Calu3 (cell line): ENCODE measurements around the gene DCLK2. TPM values are rescaled to one million over a fixed set of nuclear protein-coding genes. Genes with fewer than 3 reads are reported as not detected.

Source experiments
- BruUV-seq: library from RNA; stranded (reverse); fragments of 400-500 nt; replicated peaks from 2 replicates; lab custom pipeline; 2021; lab: Mats Ljungman, UMichigan
- CTCF ChIA-PET: fragments of 300-600 bp; sonication (Branson Sonifier 250); formaldehyde crosslinking; loops from one replicate; lab custom pipeline; 2022; ENCODE audit warnings: antibody characterized with exemption; lab: Charles Lee
- DNase-seq: peaks from one replicate; pipeline ENCODE4 v3.0.0; 2022
- H3K27ac Mint-ChIP-seq: one replicate; pipeline ENCODE4 v1.8.0; 2022; ENCODE audit warnings: mixed read lengths; ENCODE audit not compliant: unreplicated experiment
- H3K27me3 Mint-ChIP-seq: one replicate; pipeline ENCODE4 v1.8.0; 2022; ENCODE audit warnings: mixed read lengths; ENCODE audit not compliant: unreplicated experiment
- H3K36me3 Mint-ChIP-seq: one replicate; pipeline ENCODE4 v1.8.0; 2022; ENCODE audit warnings: mild to moderate bottlenecking, moderate library complexity, mixed read lengths; ENCODE audit not compliant: insufficient read depth, unreplicated experiment
- H3K4me1 Mint-ChIP-seq: one replicate; pipeline ENCODE4 v1.8.0; 2022; ENCODE audit warnings: mild to moderate bottlenecking, low read depth, mixed read lengths; ENCODE audit not compliant: unreplicated experiment
- H3K4me3 Mint-ChIP-seq: one replicate; pipeline ENCODE4 v1.8.0; 2022; ENCODE audit warnings: mild to moderate bottlenecking, low read depth, moderate library complexity, mixed read lengths; ENCODE audit not compliant: unreplicated experiment
- H3K9me3 Mint-ChIP-seq: one replicate; pipeline ENCODE4 v1.8.0; 2022; ENCODE audit warnings: low read depth, mixed read lengths; ENCODE audit not compliant: unreplicated experiment
- intact Hi-C: fragments of 100-400 bp; cut with micrococcal nuclease; formaldehyde crosslinking; loops from one replicate; pipeline ENCODE4 v1.10.0; 2022; ENCODE audit not compliant: unreplicated experiment
- total RNA-seq: library from RNA; stranded (reverse); gene quantifications from 2 replicates; pipeline ENCODE4 v1.2.3, GENCODE V29; 2022
- TF ChIP-seq, protein P1 (sequence below): fragments of 200-600 bp; IDR thresholded peaks from one replicate; pipeline ENCODE4 v1.8.0; 2022; ENCODE audit warnings: antibody characterized with exemption; ENCODE audit not compliant: unreplicated experiment

Gene DCLK2
- total RNA-seq, 1 experiment from 2014 or later, result 0.31 TPM

DNA sequence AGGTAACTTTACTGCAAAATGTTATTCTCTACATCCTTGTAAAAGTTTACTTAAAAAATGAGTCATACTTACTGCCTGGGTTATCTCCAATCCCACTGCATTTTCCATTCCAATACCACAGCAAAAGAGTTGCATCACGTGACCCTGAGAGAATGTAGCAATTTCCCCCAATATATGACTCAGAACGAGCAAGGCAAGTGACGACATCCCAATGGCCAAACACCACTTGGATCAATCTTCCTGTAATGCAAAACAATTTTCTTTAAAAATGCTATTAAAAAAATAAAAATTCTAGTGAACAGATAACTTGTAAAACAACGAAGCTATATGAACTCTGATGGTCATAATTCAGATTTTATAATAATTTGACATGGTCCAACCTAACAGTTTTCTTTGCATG is 224.3 kb downstream of the DCLK2 start:
- no TSS peak for BruUV-seq
- TF ChIP-seq, protein P1, sequence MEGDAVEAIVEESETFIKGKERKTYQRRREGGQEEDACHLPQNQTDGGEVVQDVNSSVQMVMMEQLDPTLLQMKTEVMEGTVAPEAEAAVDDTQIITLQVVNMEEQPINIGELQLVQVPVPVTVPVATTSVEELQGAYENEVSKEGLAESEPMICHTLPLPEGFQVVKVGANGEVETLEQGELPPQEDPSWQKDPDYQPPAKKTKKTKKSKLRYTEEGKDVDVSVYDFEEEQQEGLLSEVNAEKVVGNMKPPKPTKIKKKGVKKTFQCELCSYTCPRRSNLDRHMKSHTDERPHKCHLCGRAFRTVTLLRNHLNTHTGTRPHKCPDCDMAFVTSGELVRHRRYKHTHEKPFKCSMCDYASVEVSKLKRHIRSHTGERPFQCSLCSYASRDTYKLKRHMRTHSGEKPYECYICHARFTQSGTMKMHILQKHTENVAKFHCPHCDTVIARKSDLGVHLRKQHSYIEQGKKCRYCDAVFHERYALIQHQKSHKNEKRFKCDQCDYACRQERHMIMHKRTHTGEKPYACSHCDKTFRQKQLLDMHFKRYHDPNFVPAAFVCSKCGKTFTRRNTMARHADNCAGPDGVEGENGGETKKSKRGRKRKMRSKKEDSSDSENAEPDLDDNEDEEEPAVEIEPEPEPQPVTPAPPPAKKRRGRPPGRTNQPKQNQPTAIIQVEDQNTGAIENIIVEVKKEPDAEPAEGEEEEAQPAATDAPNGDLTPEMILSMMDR, result no peak
- Mint-ChIP-seq H3K27me3 (no peaks in the 10 kb centered on the region), H3K36me3 (peaks cover 5% of the 10 kb centered on the region), H3K27ac (peak overlapping the region; percentile 85), H3K9me3 (no peaks in the 10 kb centered on the region), H3K4me1 (no peaks in the 10 kb centered on the region), H3K4me3 (no peak overlapping the region)
- CTCF ChIA-PET, result no interaction called here
- peak; percentile 58 for DNase-seq
- intact Hi-C loops, result no loop called here

DNA sequence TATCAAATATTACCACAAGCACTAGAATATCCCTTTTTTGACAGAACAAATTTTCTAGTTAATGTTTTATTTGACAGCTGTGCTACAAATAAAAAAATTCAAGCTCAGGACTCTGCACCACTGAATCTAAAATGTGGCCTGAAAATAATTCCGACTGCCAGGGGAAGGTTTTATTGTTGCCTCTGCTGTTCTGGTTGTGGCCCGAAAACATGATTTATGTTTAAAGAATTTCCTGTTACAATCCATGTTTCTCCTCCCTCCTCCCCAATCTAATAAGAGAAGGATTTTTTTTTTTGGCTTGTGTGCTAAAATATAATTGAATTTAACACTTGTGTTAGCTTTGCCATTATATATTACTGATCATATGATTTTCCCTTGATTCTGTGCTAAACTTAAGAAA is 227.8 kb downstream of the DCLK2 start:
- no peaks in the 10 kb centered on the region for H3K4me1 Mint-ChIP-seq
- H3K36me3 Mint-ChIP-seq, result peaks cover 5% of the 10 kb centered on the region
- no peaks in the 10 kb centered on the region for H3K27me3 Mint-ChIP-seq
- no peak for DNase-seq
- no peaks in the 10 kb centered on the region for H3K9me3 Mint-ChIP-seq
- no peak overlapping the region for H3K4me3 Mint-ChIP-seq
- TF ChIP-seq, protein P1, result no peak
- BruUV-seq, result no TSS peak
- CTCF ChIA-PET, result interaction anchor here (0.6 to 1.0 kb wide), 2 partner anchors 9 to 612 kb away, joined by 3 read pairs; no protein-coding TSS in a partner anchor
- H3K27ac Mint-ChIP-seq, result no peak overlapping the region
- intact Hi-C loops, result no loop called here

DNA sequence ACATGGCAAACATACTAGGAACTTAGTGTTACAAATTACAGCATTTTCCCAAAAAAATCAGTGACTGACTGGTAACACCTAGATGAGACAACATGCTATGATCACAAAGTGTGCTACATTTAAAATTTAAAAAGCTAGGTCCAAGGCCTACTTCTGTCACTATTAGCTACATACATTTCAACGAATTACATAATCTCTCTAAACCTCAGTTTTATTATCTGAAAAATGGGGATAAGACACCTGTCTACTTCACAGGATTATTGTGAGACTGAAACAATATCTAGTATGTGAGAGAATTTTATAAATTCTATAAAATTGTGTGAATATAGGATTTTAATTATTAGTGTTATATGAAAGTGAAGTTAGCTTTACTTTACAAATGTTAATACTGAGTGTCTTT is 228.5 kb downstream of the DCLK2 start:
- H3K4me3 Mint-ChIP-seq, result no peak overlapping the region
- CTCF ChIA-PET, result interaction anchor here (1.0 kb wide), 1 partner anchor 8 kb away, joined by 3 read pairs; no protein-coding TSS in a partner anchor
- no peaks in the 10 kb centered on the region for H3K4me1 Mint-ChIP-seq

More for the DNA sequence above, 228.5 kb downstream of the DCLK2 start:
- H3K27ac Mint-ChIP-seq, result no peak overlapping the region
- TF ChIP-seq, protein P1, result no peak
- no peaks in the 10 kb centered on the region for H3K27me3 Mint-ChIP-seq
- BruUV-seq, result no TSS peak
- no peak for DNase-seq
- no peaks in the 10 kb centered on the region for H3K9me3 Mint-ChIP-seq
- intact Hi-C loops, result no loop called here
- peaks cover 5% of the 10 kb centered on the region for H3K36me3 Mint-ChIP-seq
